ENCODE results near the gene DUSP2. TPM values are rescaled to one million over a fixed set of nuclear protein-coding genes. Genes with fewer than 3 reads are reported as not detected.

Gene DUSP2
- total RNA-seq, 2 experiments from 2014 or later, result 274 to 279 TPM

DNA sequence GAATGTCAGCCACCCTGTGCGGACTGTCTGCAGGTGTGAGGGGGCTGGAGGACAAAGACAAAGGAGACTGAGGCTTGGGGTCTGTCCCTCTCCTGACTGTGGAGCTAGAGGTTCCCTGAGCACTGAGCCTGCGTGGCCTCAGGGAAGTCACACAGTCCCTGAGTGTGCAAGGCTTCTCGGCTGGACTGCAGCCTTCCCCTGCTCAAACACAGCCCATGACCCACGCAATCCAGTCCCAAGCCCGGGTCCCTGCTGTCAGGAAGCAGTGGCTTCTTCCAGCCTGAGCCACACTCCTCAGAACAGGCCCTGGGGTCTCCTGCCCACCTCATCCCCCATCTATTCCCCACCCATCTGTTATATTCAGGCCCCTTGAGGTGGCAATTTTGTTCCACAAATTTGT is 9.6 kb downstream of the DUSP2 start:
- H3K27me3 Mint-ChIP-seq, result peaks cover 3% of the 10 kb centered on the region
- H3K36me3 Mint-ChIP-seq, result peaks cover 15% of the 10 kb centered on the region
- no peak overlapping the region for H3K4me3 Mint-ChIP-seq
- peaks cover 42% of the 10 kb centered on the region for H3K4me1 Mint-ChIP-seq
- H3K9me3 Mint-ChIP-seq, result no peaks in the 10 kb centered on the region
- no peak for DNase-seq
- no peak overlapping the region for H3K27ac Mint-ChIP-seq

- DNase-seq, result no peak
- Mint-ChIP-seq H3K4me1 (peaks cover 43% of the 10 kb centered on the region), H3K27ac (no peak overlapping the region), H3K9me3 (no peaks in the 10 kb centered on the region), H3K4me3 (no peak overlapping the region), H3K27me3 (peaks cover 3% of the 10 kb centered on the region), H3K36me3 (peaks cover 19% of the 10 kb centered on the region)
Observed at GRCh38 chr2:96135171-96135570, 10.1 kb downstream of the DUSP2 start.

DNA sequence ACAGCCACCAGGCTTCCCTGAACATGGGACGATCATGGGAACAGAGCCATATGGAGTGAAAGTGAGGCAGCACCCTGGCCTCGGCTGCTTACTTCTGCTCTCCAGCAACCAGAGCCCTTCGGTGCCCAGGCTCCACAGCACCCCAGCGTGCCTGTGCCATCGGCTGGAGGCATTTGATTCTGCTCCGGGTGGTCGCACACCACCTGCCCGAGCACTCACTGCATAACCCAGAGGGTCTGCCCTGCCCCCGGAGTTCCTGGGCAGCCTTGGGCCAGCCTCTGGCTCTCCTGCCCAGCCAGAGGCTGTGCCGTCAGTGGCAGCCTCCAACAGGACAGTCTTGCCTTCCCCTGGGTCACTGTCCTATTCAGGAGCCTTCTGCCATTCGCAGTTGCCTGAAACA is 10.8 kb downstream of the DUSP2 start:
- no peak overlapping the region for H3K27ac Mint-ChIP-seq
- H3K4me3 Mint-ChIP-seq, result no peak overlapping the region
- no peak for DNase-seq
- peaks cover 23% of the 10 kb centered on the region for H3K36me3 Mint-ChIP-seq
- H3K4me1 Mint-ChIP-seq, result peaks cover 38% of the 10 kb centered on the region
- no peaks in the 10 kb centered on the region for H3K9me3 Mint-ChIP-seq
- H3K27me3 Mint-ChIP-seq, result peaks cover 3% of the 10 kb centered on the region

DNA sequence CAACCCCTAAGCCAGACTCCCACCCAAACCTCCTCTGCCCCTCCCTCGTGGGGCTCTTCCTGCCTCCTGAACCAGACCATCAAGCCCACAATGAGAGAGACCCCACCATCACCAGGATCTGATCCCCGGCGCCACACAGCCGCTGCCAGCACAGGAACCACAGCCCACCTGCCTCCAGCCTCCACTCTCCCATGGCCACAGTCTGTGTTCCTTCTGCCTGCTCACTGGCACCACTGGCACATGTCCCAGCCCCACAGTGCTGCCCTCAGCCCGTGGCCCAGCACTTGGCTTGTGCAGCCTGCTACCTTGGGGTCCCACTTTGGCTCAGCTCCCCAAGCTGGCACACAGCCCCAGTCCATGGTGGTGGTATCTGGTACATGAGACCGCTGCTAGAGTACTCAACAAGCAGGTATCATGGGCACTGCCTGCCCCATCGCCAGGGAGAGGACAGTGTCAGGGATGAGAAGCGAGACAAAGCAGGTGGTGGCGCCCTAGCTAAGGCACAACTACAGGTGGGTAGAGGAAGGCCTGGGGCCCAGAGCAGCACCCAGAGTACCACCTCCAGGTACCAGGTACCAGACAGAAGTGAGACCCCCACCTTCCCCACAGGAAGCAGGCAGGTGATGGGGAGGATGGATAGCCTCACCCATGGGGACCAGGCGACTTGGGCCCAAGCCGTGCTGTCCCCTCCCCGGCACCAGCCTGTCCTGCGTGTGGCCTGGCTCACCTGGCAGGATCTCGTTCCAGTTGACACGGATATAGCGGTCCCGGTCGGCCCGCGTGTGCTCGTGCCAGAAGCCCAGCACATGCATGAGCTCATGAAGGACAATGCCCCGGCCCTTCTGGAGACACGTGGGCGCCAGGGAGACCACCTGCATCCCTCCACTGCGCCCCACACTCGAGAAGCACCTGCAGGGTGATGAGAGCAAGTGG is 13.2 kb downstream of the DUSP2 start:
- H3K4me3 Mint-ChIP-seq, result peak overlapping the region; percentile 58
- H3K27me3 Mint-ChIP-seq, result no peaks in the 10 kb centered on the region
- no peaks in the 10 kb centered on the region for H3K9me3 Mint-ChIP-seq
- peaks cover 25% of the 10 kb centered on the region for H3K4me1 Mint-ChIP-seq
- peaks cover 29% of the 10 kb centered on the region for H3K36me3 Mint-ChIP-seq
- H3K27ac Mint-ChIP-seq, result peak overlapping the region; percentile 89
- DNase-seq, result no peak

- Mint-ChIP-seq H3K27me3 (no peaks in the 10 kb centered on the region), H3K4me3 (peak overlapping the region; percentile 58), H3K36me3 (peaks cover 35% of the 10 kb centered on the region), H3K9me3 (no peaks in the 10 kb centered on the region), H3K27ac (peak overlapping the region; percentile 89), H3K4me1 (peaks cover 25% of the 10 kb centered on the region)
- peak; percentile 29 for DNase-seq
Observed at GRCh38 chr2:96131152-96131812, 14.0 kb downstream of the DUSP2 start.

DNA sequence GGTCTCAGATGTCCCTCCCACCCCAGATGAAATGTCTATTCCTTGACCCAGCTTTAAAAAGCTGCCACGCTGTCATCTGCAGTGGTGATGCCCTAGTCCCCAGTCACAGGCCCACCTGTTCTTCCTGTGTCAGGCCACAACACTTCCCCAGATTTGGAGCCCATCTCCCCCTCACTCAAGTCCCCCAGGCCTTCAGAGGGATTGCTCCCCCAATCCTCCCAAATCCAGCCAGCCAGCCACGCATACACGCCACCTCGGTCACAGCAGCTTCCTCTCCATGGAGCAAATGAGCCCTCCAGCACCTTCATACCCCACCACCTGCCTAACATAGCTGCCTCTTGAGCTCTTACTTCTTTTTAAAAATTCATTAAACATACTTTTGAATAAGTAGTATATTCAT is 14.8 kb downstream of the DUSP2 start:
- Mint-ChIP-seq H3K4me3 (no peak overlapping the region), H3K9me3 (no peaks in the 10 kb centered on the region), H3K27me3 (no peaks in the 10 kb centered on the region), H3K36me3 (peaks cover 40% of the 10 kb centered on the region), H3K4me1 (peaks cover 24% of the 10 kb centered on the region), H3K27ac (peak overlapping the region; percentile 14)
- DNase-seq, result no peak

DNA sequence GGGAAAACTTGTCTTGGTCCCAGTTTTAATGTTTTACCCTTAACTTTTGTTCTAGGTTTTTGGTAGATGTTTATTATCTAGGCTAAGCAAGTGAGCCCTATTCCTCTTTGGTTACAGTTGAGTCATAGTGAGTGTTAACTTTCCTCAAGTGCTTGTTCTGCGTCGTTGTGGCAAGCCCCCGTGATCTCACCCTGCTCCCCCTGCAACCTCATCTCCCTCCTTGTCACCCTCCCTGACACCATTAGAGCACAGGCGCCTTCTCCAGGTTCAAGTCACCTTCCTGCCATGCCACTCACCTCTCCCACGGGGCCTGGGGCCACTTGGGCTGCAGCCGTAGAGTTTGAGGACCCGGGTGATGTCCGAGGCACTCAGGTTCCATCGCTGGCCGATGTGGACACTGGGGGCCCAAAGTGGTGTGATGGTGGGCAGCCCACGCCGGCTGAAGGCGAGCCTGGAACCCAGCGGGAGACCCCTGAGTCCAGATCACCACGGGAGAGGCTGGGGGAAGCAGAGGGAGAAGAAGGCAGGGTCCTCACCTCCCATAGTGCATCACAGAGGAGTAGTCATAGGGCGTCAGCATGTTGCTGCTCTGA is 15.6 kb downstream of the DUSP2 start:
- H3K27ac Mint-ChIP-seq, result no peak overlapping the region
- DNase-seq, result no peak

DNA sequence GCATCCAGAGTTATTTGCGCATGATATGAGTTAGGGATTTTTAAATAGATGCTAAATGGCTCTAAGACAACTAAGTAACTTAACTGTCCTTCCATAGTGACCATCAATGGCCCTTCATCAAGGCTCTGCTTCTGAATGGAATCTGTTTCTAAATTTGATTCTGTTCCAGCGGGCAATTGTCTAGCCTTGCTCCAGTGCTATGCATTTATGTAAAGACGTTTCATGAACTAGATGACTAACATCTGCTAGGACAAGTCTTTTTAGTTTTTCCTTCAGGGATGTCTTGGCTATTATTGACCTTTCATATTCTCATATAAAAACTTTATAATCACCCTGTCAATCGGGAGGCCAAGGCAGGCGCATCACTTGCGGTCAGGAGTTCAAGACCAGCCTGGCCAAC is 16.8 kb downstream of the DUSP2 start:
- H3K36me3 Mint-ChIP-seq, result peaks cover 40% of the 10 kb centered on the region
- H3K9me3 Mint-ChIP-seq, result no peaks in the 10 kb centered on the region
- no peak overlapping the region for H3K27ac Mint-ChIP-seq

More for the DNA sequence above, 15.6 kb downstream of the DUSP2 start:
- H3K4me3 Mint-ChIP-seq, result no peak overlapping the region
- no peaks in the 10 kb centered on the region for H3K9me3 Mint-ChIP-seq
- H3K4me1 Mint-ChIP-seq, result peaks cover 24% of the 10 kb centered on the region
- peaks cover 44% of the 10 kb centered on the region for H3K36me3 Mint-ChIP-seq
- no peaks in the 10 kb centered on the region for H3K27me3 Mint-ChIP-seq

GRCh38 chr2:96124406-96125265 is 20.6 kb downstream of the DUSP2 start:
- no peak overlapping the region for H3K27ac Mint-ChIP-seq

More for the DNA sequence above, 16.8 kb downstream of the DUSP2 start:
- H3K4me3 Mint-ChIP-seq, result no peak overlapping the region
- H3K4me1 Mint-ChIP-seq, result peaks cover 21% of the 10 kb centered on the region
- H3K27me3 Mint-ChIP-seq, result no peaks in the 10 kb centered on the region
- DNase-seq, result no peak

GRCh38 chr2:96123936-96124335 is 21.3 kb downstream of the DUSP2 start:
- Mint-ChIP-seq H3K4me1 (peaks cover 13% of the 10 kb centered on the region), H3K4me3 (no peak overlapping the region), H3K27ac (no peak overlapping the region), H3K36me3 (peaks cover 20% of the 10 kb centered on the region), H3K9me3 (no peaks in the 10 kb centered on the region), H3K27me3 (peaks cover 26% of the 10 kb centered on the region)
- DNase-seq, result no peak

More at GRCh38 chr2:96124406-96125265, 20.6 kb downstream of the DUSP2 start:
- Mint-ChIP-seq H3K27me3 (peaks cover 19% of the 10 kb centered on the region), H3K4me1 (peaks cover 13% of the 10 kb centered on the region), H3K4me3 (no peak overlapping the region), H3K9me3 (no peaks in the 10 kb centered on the region), H3K36me3 (peaks cover 24% of the 10 kb centered on the region)
- no peak for DNase-seq

- peaks cover 32% of the 10 kb centered on the region for H3K27me3 Mint-ChIP-seq
- no peak for DNase-seq
- H3K4me1 Mint-ChIP-seq, result peaks cover 13% of the 10 kb centered on the region
- no peak overlapping the region for H3K4me3 Mint-ChIP-seq
- no peak overlapping the region for H3K27ac Mint-ChIP-seq
- H3K36me3 Mint-ChIP-seq, result peaks cover 20% of the 10 kb centered on the region
- no peaks in the 10 kb centered on the region for H3K9me3 Mint-ChIP-seq
Observed at GRCh38 chr2:96123290-96123689, 21.9 kb downstream of the DUSP2 start.

- Mint-ChIP-seq H3K4me3 (no peak overlapping the region), H3K4me1 (peaks cover 17% of the 10 kb centered on the region), H3K27ac (no peak overlapping the region), H3K36me3 (peaks cover 17% of the 10 kb centered on the region), H3K9me3 (no peaks in the 10 kb centered on the region), H3K27me3 (peaks cover 41% of the 10 kb centered on the region)
- DNase-seq, result no peak
Observed at GRCh38 chr2:96122391-96122790, 22.8 kb downstream of the DUSP2 start.

DNA sequence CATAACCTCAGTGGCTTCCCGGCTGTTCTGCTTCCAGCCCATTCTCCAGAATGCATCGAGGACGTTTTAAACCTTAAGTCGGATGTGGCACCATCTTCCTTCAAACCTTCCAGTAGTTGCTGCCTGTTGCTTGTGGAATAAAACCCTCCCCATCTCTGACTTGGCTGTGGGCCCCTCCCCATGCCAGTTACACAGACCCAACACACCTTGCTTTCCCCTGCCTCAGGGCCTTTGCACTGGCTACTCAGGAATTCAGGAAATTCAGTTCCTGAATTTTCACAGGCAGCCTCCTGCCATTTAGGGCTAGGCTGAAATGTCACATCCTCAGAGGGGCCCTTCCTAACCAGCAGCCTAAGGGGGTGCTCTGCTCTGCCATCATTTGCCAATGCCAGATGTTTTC is 23.8 kb downstream of the DUSP2 start:
- DNase-seq, result no peak
- Mint-ChIP-seq H3K4me3 (no peak overlapping the region), H3K27me3 (peaks cover 41% of the 10 kb centered on the region), H3K27ac (no peak overlapping the region), H3K9me3 (no peaks in the 10 kb centered on the region), H3K4me1 (peaks cover 19% of the 10 kb centered on the region), H3K36me3 (peaks cover 12% of the 10 kb centered on the region)

- Mint-ChIP-seq H3K27me3 (peaks cover 41% of the 10 kb centered on the region), H3K4me1 (peaks cover 19% of the 10 kb centered on the region), H3K9me3 (no peaks in the 10 kb centered on the region), H3K27ac (no peak overlapping the region), H3K4me3 (no peak overlapping the region), H3K36me3 (peaks cover 7% of the 10 kb centered on the region)
- DNase-seq, result no peak
Observed at GRCh38 chr2:96120991-96121390, 24.2 kb downstream of the DUSP2 start.

All from activated naive CD8-positive, alpha-beta T cell treated with anti-CD3 and anti-CD28 coated beads for 36 hours (primary cell).